Lower leg skin (tissue), 4 donors: ENCODE data around the gene FCMR. TPM values are rescaled to one million over a fixed set of nuclear protein-coding genes. Genes with fewer than 3 reads are reported as not detected.
A peak's percentile ranks its signal among the peaks of the same experiment; 100 is the strongest.

ENCODE experiments used
- DNase-seq, 2 donors: peaks; one replicate each; pipeline ENCODE4 v3.0.0-alpha.2; 2019; ENCODE audit warnings: low spot score in 2 of 2
- H3K4me3 ChIP-seq: fragments of 200-600 bp; sonication (generic); 2 replicates; pipeline ENCODE4 v1.5.1; 2017; ENCODE audit warnings: mild to moderate bottlenecking, low read depth; ENCODE audit not compliant: poor library complexity, severe bottlenecking
- CTCF ChIP-seq, 3 donors: fragments of 450-650 bp; IDR thresholded peaks; one replicate each; pipeline ENCODE4 v1.5.1; 2016; ENCODE audit warnings: antibody characterized with exemption in 3 of 3, mild to moderate bottlenecking in 3 of 3, moderate library complexity in 2 of 3
- POLR2A ChIP-seq, 2 donors: fragments of 450-650 bp; IDR thresholded peaks; one replicate each; pipeline ENCODE4 v1.6.1; 2016 to 2017; ENCODE audit warnings: antibody characterized with exemption in 2 of 2, mild to moderate bottlenecking in 1 of 2, moderate library complexity in 1 of 2
- WGBS, 2 donors: methylation state at CpG; one replicate each; pipeline ENCODE4 v1.1.5; 2018; 5-methylcytosine and 5-hydroxymethylcytosine counted together
- intact Hi-C: fragments of 100-400 bp; cut with DNase I; formaldehyde crosslinking; loops from one replicate; pipeline ENCODE4 v1.15.0; 2023; ENCODE audit warnings: low total_unique reads
- total RNA-seq, 4 donors: library from RNA; depleted of rRNA; stranded (reverse); fragments of >200 nt; gene quantifications; one replicate each; pipeline ENCODE4 v1.1.0, GENCODE V29; 2016

The FCMR gene
- total RNA-seq, 4 donors from 2014 or later: 0.34 to 1.4 (median 1.3) TPM; not detected in 1

DNA sequence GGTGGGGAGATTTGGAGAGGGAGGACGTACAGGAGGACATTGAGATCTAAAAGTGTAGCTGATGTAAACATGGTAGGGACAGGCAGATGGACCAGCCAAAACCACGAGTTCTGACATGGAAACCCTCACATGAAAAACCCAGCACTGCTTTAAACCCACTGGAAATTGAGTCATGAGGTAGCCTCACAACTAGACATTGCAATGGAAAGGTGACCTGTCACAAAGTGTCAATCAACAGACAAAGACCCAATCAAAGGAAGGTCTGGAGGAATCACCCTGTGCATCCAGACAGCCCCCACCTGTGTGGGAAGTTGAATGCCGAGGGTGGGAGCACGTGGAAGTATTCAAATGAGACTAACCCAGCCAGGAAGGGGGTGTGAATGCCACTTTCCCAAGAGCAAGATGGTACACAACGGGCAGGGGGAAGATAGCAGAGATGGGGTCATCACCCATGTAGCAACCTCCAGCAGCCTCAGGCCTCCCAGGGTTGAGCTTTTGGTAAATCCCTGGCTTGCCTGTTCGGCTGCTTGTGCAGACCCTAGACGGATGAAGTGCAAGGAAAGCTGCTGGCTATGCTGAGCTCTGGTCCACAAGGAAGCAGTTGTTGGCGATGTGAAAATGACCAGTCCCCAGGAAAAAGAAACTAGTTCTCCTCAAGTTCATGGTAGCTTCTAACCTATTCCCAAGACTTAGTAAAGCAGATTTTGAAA, 5.6 kb downstream of the FCMR start:
- no peak overlapping the region for H3K4me3 ChIP-seq
- DNase-seq: no peak
- WGBS, 2 donors: 78 to 80% methylated on average over 8 of the region's 8 CpGs
- TF ChIP-seq CTCF (IDR thresholded peaks at IDR 0.05) (no peak), POLR2A (IDR thresholded peaks at IDR 0.05) (no peak)
- intact Hi-C loops: loop anchor here (10.0 kb wide), 3 partner anchors 191 to 431 kb away; no protein-coding TSS in a partner anchor

- no peak for DNase-seq
- intact Hi-C loops: loop anchor here (10.0 kb wide), 3 partner anchors 190 to 430 kb away; no protein-coding TSS in a partner anchor
- no peak overlapping the region for H3K4me3 ChIP-seq
- WGBS, 2 donors: 89% methylated on average over 15 of the region's 15 CpGs
- TF ChIP-seq POLR2A (IDR thresholded peaks at IDR 0.05): no peak
These were observed 6.6 kb downstream of the FCMR start for GRCh38 chr1:206915030-206915735.

- WGBS, 2 donors: 82 to 86% methylated on average over 12 of the region's 12 CpGs
- no peak for DNase-seq
- TF ChIP-seq POLR2A (IDR thresholded peaks at IDR 0.05) (no peak), CTCF (IDR thresholded peaks at IDR 0.05) (no peak)
- intact Hi-C loops: loop anchor here (10.0 kb wide), 3 partner anchors 189 to 429 kb away; no protein-coding TSS in a partner anchor
- H3K4me3 ChIP-seq: no peak overlapping the region
These were observed 7.8 kb downstream of the FCMR start for GRCh38 chr1:206913766-206914537.

GRCh38 chr1:206912445-206913095, 9.2 kb downstream of the FCMR start:
- intact Hi-C loops: loop anchor here (10.0 kb wide), 3 partner anchors 188 to 428 kb away; no protein-coding TSS in a partner anchor
- TF ChIP-seq CTCF (IDR thresholded peaks at IDR 0.05) (peak in 1 of 3 donors; percentile 63), POLR2A (IDR thresholded peaks at IDR 0.05) (no peak)
- WGBS, 2 donors: 19% methylated on average over 7 of the region's 7 CpGs
- no peak overlapping the region for H3K4me3 ChIP-seq
- DNase-seq: peak; percentile 74 to 90

- TF ChIP-seq POLR2A (IDR thresholded peaks at IDR 0.05): no peak
- H3K4me3 ChIP-seq: no peak overlapping the region
- intact Hi-C loops: loop anchor here (10.0 kb wide), 3 partner anchors 186 to 426 kb away; no protein-coding TSS in a partner anchor
- WGBS, 2 donors: 0 to 2% methylated on average over 1 of the region's 1 CpG
- no peak for DNase-seq
These were observed 10.6 kb downstream of the FCMR start for GRCh38 chr1:206911064-206911663.

GRCh38 chr1:206909883-206910318, 11.8 kb downstream of the FCMR start:
- TF ChIP-seq POLR2A (IDR thresholded peaks at IDR 0.05): no peak
- no peak for TF ChIP-seq CTCF (IDR thresholded peaks at IDR 0.05)
- no peak for DNase-seq
- H3K4me3 ChIP-seq: no peak overlapping the region
- intact Hi-C loops: loop anchor here (10.0 kb wide), 3 partner anchors 185 to 425 kb away; no protein-coding TSS in a partner anchor
- WGBS, 2 donors: 18 to 22% methylated on average over 14 of the region's 14 CpGs
